HG02973 (cell line): ENCODE measurements around the gene FRAS1.

Experiments
- ATAC-seq: cut with Tn5 transposase; IDR thresholded peaks from one replicate; pipeline ENCODE4 v1.9.1; 2021; ENCODE audit warnings: moderate library complexity; ENCODE audit not compliant: unreplicated experiment

Gene FRAS1

GRCh38 chr4:78357122-78357521 is 300.0 kb downstream of the FRAS1 start:
- no peak for ATAC-seq

GRCh38 chr4:78360466-78360865 is 303.3 kb downstream of the FRAS1 start:
- no peak for ATAC-seq

GRCh38 chr4:78361621-78362120 is 304.5 kb downstream of the FRAS1 start:
- ATAC-seq: no peak

- no peak for ATAC-seq
Observed at GRCh38 chr4:78362310-78362709, 305.2 kb downstream of the FRAS1 start.

- no peak for ATAC-seq
Observed at GRCh38 chr4:78363031-78363570, 306.0 kb downstream of the FRAS1 start.

GRCh38 chr4:78369679-78370078 is 312.6 kb downstream of the FRAS1 start:
- no peak for ATAC-seq

GRCh38 chr4:78370631-78371372 is 313.7 kb downstream of the FRAS1 start:
- no peak for ATAC-seq

GRCh38 chr4:78372355-78372988 is 315.3 kb downstream of the FRAS1 start:
- ATAC-seq: no peak

GRCh38 chr4:78377555-78377954 is 320.4 kb downstream of the FRAS1 start:
- no peak for ATAC-seq

GRCh38 chr4:78379040-78379439 is 321.9 kb downstream of the FRAS1 start:
- ATAC-seq: no peak

- ATAC-seq: no peak
Observed at GRCh38 chr4:78379991-78380729, 323.0 kb downstream of the FRAS1 start.

- no peak for ATAC-seq
Observed at GRCh38 chr4:78386679-78387078, 329.6 kb downstream of the FRAS1 start.

GRCh38 chr4:78395642-78396041 is 338.5 kb downstream of the FRAS1 start:
- ATAC-seq: no peak

GRCh38 chr4:78396613-78397291 is 339.6 kb downstream of the FRAS1 start:
- no peak for ATAC-seq

- ATAC-seq: no peak
Observed at GRCh38 chr4:78397292-78397630, 340.1 kb downstream of the FRAS1 start.

- ATAC-seq: no peak
Observed at GRCh38 chr4:78409612-78410202, 352.6 kb downstream of the FRAS1 start.

- no peak for ATAC-seq
Observed at GRCh38 chr4:78410225-78410624, 353.1 kb downstream of the FRAS1 start.

- no peak for ATAC-seq
Observed at GRCh38 chr4:78410676-78411075, 353.6 kb downstream of the FRAS1 start.

GRCh38 chr4:78414116-78414515 is 357.0 kb downstream of the FRAS1 start:
- no peak for ATAC-seq

- ATAC-seq: no peak
Observed at GRCh38 chr4:78417603-78418002, 360.5 kb downstream of the FRAS1 start.

- ATAC-seq: no peak
Observed at GRCh38 chr4:78418406-78418805, 361.3 kb downstream of the FRAS1 start.
